ENCODE data around the gene KRTAP5-8. TPM values are rescaled to one million over a fixed set of nuclear protein-coding genes. Genes with fewer than 3 reads are reported as not detected.

Gene KRTAP5-8
- total RNA-seq, 1 experiment from 2014 or later = not detected

GRCh38 chr11:71548120-71548519 is 10.3 kb downstream of the KRTAP5-8 start, which contains the start of gene KRTAP5-9:
TSS of gene KRTAP5-9 (plus strand) at chr11:71548420. CDS start at chr11:71548658, 238 bp downstream.
- H3K4me1 ChIP-seq (ENCODE audit: control insufficient read depth in 1 of 2, insufficient read depth in 2 of 2, low read length in 2 of 2) = peaks cover 0 to 8% of the 10 kb centered on the region in 2 experiments; a peak in 2 of 4 replicates
- no peak for DNase-seq (ENCODE audit: low read depth, low spot score)
- TF ChIP-seq FOSL1 (IDR thresholded peaks at IDR 0.05; ENCODE audit: low read depth) = no peak
- TF ChIP-seq, protein P1, sequence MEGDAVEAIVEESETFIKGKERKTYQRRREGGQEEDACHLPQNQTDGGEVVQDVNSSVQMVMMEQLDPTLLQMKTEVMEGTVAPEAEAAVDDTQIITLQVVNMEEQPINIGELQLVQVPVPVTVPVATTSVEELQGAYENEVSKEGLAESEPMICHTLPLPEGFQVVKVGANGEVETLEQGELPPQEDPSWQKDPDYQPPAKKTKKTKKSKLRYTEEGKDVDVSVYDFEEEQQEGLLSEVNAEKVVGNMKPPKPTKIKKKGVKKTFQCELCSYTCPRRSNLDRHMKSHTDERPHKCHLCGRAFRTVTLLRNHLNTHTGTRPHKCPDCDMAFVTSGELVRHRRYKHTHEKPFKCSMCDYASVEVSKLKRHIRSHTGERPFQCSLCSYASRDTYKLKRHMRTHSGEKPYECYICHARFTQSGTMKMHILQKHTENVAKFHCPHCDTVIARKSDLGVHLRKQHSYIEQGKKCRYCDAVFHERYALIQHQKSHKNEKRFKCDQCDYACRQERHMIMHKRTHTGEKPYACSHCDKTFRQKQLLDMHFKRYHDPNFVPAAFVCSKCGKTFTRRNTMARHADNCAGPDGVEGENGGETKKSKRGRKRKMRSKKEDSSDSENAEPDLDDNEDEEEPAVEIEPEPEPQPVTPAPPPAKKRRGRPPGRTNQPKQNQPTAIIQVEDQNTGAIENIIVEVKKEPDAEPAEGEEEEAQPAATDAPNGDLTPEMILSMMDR (IDR thresholded peaks at IDR 0.05 in 2 of 3, conservative IDR thresholded peaks at IDR 0.05 in 1 of 3; ENCODE audit: borderline replicate concordance in 1 of 3, insufficient read depth in 1 of 3, low read depth in 2 of 3, low read length in 2 of 3) = no peak
- TF ChIP-seq, protein P2, sequence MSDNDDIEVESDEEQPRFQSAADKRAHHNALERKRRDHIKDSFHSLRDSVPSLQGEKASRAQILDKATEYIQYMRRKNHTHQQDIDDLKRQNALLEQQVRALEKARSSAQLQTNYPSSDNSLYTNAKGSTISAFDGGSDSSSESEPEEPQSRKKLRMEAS (IDR thresholded peaks at IDR 0.05) = no peak
- TF ChIP-seq POLR2AphosphoS5 (IDR thresholded peaks at IDR 0.05; ENCODE audit: low read depth, low read length) = no peak
- no peak for TF ChIP-seq POLR2A (IDR thresholded peaks at IDR 0.05; ENCODE audit: borderline replicate concordance, extremely low read depth, insufficient read depth, insufficient read length)
- no peak for TF ChIP-seq TCF7L2 (IDR thresholded peaks at IDR 0.05; ENCODE audit: borderline replicate concordance, extremely low read depth, insufficient read depth, insufficient read length)
- TF ChIP-seq ZFX (IDR thresholded peaks at IDR 0.05) = no peak
- TF ChIP-seq SRF (IDR thresholded peaks at IDR 0.05; ENCODE audit: low read depth) = no peak
- RAD21 ChIA-PET (ENCODE audit: low non-redundant PET in 1 of 2, low total read pairs in 2 of 2, uncharacterized antibody in 2 of 2, unreplicated experiment in 2 of 2) = no interaction called here
- peaks cover 19% of the 10 kb centered on the region; the same call in 1 of the 2 replicates for H3K27me3 ChIP-seq (ENCODE audit: insufficient read depth, low read length)
- H3K4me3 ChIP-seq (replicated peaks in 1 of 2; ENCODE audit: low read depth in 1 of 2, low read length in 2 of 2) = no peak within 1 kb of the TSS
- no peak within 1 kb of the TSS for H3K9ac ChIP-seq (ENCODE audit: low read length)
- no peak within 1 kb of the TSS for H3K4me2 ChIP-seq (ENCODE audit: low read length)
- H2AFZ ChIP-seq (ENCODE audit: low read depth, low read length, poor library complexity, severe bottlenecking) = no peak within 1 kb of the TSS
- intact Hi-C loops (cut with micrococcal nuclease) = no loop called here
- H3K27ac ChIP-seq (ENCODE audit: low read depth, low read length) = no peak within 1 kb of the TSS
- no TSS peak for BruUV-seq (replicated peaks)
- no peaks in the 10 kb centered on the region for H3K9me3 ChIP-seq (ENCODE audit: control insufficient read depth in 1 of 2, insufficient read depth in 1 of 2, low read depth in 1 of 2, low read length in 2 of 2)
- CTCF ChIA-PET = no interaction called here
- POLR2A ChIA-PET = no interaction called here
- ATAC-seq = no peak
- H4K20me1 ChIP-seq (ENCODE audit: insufficient read depth) = no peaks in the 10 kb centered on the region
- H3K9me2 ChIP-seq (ENCODE audit: insufficient read depth) = no peaks in the 10 kb centered on the region
- no peaks in the 10 kb centered on the region for H3K79me2 ChIP-seq (ENCODE audit: insufficient read depth, low read length)
- H3K36me3 ChIP-seq (ENCODE audit: control insufficient read depth in 1 of 2, insufficient read depth in 2 of 2, low read length in 2 of 2) = no peaks in the 10 kb centered on the region

DNA sequence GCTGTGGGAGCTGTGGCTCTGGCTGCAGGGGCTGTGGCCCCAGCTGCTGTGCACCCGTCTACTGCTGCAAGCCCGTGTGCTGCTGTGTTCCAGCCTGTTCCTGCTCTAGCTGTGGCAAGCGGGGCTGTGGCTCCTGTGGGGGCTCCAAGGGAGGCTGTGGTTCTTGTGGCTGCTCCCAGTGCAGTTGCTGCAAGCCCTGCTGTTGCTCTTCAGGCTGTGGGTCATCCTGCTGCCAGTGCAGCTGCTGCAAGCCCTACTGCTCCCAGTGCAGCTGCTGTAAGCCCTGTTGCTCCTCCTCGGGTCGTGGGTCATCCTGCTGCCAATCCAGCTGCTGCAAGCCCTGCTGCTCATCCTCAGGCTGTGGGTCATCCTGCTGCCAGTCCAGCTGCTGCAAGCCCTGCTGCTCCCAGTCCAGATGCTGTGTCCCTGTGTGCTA is 10.9 kb downstream of the KRTAP5-8 start:
- Histone ChIP-seq H3K4me2 (ENCODE audit: low read length) (no peak overlapping the region), H3K9me3 (ENCODE audit: control insufficient read depth in 1 of 2, insufficient read depth in 1 of 2, low read depth in 1 of 2, low read length in 2 of 2) (no peaks in the 10 kb centered on the region), H2AFZ (ENCODE audit: low read depth, low read length, poor library complexity, severe bottlenecking) (no peak overlapping the region), H3K4me1 (ENCODE audit: control insufficient read depth in 1 of 2, insufficient read depth in 2 of 2, low read length in 2 of 2) (peaks cover 0 to 2% of the 10 kb centered on the region in 2 experiments; a peak in 1 of 4 replicates), H3K27me3 (ENCODE audit: insufficient read depth, low read length) (peaks cover 19% of the 10 kb centered on the region; the same call in 1 of the 2 replicates), H3K79me2 (ENCODE audit: insufficient read depth, low read length) (no peaks in the 10 kb centered on the region), H4K20me1 (ENCODE audit: insufficient read depth) (no peaks in the 10 kb centered on the region), H3K4me3 (replicated peaks in 1 of 2; ENCODE audit: low read depth in 1 of 2, low read length in 2 of 2) (no peak overlapping the region), H3K27ac (ENCODE audit: low read depth, low read length) (no peak overlapping the region), H3K9me2 (ENCODE audit: insufficient read depth) (no peaks in the 10 kb centered on the region), H3K9ac (ENCODE audit: low read length) (no peak overlapping the region), H3K36me3 (ENCODE audit: control insufficient read depth in 1 of 2, insufficient read depth in 2 of 2, low read length in 2 of 2) (no peaks in the 10 kb centered on the region)
- RAD21 ChIA-PET (ENCODE audit: low non-redundant PET in 1 of 2, low total read pairs in 2 of 2, uncharacterized antibody in 2 of 2, unreplicated experiment in 2 of 2) = no interaction called here
- no peak for ATAC-seq
- DNase-seq (ENCODE audit: low read depth, low spot score) = no peak
- intact Hi-C loops (cut with micrococcal nuclease) = no loop called here
- CTCF ChIA-PET = no interaction called here
- TF ChIP-seq TCF7L2 (IDR thresholded peaks at IDR 0.05; ENCODE audit: borderline replicate concordance, extremely low read depth, insufficient read depth, insufficient read length) (no peak), CEBPB (IDR thresholded peaks at IDR 0.05; ENCODE audit: low read depth) (no peak), ZBTB33 (IDR thresholded peaks at IDR 0.05; ENCODE audit: extremely low read depth, insufficient replicate concordance, low read length) (no peak), YY1 (IDR thresholded peaks at IDR 0.05; ENCODE audit: extremely low read depth, insufficient replicate concordance, low read depth, low read length) (no peak)
- POLR2A ChIA-PET = no interaction called here
- BruUV-seq (replicated peaks) = no TSS peak

All from HCT116 (cell line).